Fibroblast of skin of back (primary cell): Measurements from ENCODE around the gene PUSL1.

Experiments used
- DNase-seq: peaks from one replicate; pipeline ENCODE4 v3.0.0-alpha.2; 2013

PUSL1 gene

DNA sequence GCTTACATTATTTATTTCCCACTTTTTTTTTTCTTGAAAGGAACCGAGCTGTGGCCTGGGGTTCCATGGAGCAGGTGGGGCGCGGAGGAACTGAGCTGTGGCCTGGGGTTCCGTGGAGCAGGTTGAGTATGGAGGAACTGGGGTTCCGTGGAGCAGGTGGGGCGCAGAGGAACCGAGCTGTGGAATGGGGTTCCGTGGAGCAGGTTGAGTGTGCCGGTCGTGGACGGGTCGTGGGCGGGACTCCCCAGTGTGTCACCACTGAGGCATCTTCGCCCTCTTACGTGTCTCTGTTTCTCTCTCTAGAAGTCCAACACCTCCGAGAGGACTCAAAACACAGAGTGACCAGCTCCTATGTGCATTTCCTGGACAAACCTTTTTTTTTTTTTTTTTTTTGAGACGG is 29.4 kb upstream of the PUSL1 start:
- no peak for DNase-seq

DNA sequence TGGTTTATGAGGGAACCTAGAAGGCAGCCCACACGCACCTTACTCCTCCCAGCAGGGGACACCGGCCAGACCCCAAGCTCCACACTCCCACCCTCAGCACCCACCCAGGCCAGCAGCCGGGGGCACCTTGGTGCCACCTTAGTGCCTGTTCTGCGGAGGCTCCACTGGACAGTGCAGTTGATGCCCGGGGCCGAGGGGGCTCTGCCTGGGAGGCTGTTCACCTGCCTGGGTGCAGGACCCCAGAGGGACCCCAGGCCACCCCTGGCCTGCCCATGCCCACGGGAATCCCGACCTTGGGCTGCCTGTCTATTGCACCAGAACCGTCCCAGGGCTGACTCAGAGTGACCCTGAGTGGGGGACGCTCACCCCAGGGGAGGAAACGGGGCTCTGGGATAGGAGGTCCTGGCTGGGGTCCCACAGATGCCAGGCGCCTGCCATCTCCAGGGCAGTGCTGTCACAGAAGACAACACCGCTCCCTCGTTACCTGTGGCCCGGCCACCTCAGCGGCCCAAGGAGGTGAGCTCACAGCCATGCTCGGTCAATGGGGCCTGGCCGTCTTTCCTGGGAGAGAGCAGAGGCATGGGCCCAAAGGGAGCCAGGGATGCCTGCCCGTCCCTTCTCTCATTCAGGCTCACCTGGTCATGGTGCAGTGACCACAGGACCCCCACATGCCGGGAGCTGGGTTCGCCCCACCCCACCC is 27.5 kb upstream of the PUSL1 start:
- DNase-seq: no peak

DNA sequence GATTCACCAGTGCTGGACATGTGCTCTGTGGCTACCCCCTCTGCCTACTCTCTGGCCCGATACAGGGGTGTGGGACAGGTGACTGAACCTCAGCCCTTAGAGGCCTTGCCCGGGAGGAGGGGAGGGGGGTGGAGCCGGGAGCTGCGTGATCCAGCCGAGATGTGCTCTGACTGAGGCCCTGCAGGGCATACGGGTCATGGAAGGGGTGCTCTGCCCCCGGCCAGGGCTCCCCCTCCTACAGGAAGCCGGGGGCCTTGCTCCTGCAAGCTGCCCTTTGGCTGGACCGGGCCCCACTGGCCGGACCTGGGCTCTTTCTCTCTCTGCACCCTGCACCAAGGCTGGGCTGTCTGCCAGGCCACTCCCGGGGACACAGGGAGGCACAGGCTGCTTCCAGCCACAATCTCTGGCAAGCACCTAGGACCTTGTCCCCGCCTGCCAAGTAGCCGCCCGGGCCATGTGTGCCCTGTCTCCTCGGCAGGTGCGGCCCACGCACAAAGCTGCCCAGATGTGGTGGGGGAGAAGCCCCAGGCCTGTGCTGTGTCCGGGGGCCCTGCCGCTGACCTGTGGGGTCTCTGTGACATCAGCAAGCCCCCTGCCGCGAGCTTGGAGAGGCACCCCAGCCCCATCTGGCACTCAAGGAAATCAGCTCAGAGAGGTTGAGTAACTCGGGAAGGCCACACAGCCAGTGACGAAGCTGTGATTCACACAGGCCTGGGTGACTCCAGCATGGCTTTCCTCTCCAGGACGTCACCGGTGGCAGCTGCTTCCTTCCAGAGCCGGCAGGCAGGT is 26.7 kb upstream of the PUSL1 start:
- no peak for DNase-seq

DNA sequence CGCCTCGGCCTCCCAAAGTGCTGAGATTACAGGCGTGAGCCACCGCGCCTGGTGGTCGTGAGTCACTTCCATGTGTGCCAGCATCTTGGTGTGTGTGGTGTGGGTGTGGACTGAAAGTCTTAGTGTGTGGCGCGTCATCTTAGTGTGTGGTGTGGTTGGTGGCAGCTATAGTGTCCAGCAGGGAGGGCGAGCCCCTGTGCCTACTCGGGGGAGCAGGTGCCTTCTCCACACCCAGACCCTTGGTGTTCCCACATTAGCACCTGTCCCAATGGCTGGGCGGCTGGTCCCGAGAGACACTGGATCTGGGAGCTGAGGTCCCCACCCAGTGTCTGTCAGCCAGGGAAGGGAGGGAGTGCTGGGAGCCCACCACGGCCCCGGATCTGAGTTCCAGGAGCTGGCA is 25.4 kb upstream of the PUSL1 start:
- DNase-seq: peak; percentile 44

DNA sequence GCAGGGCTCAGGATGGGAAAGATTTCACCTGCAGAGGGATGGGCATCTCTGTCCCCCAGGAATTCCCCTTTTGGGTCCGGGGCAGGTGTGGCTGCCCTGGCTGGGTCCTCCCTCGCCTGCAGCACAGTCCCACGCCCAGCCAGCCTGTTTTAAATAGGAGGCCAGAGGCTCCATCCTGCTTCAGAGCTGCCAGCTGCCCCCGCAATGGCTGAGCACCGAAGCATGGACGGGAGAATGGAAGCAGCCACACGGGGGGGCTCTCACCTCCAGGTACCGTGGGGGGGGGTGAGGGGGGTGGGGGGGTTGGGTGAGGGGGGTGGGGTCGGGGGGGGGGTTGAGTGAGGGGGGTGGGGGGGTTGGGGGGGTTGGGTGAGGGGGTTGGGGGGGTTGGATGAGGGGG is 24.6 kb upstream of the PUSL1 start:
- no peak for DNase-seq

DNA sequence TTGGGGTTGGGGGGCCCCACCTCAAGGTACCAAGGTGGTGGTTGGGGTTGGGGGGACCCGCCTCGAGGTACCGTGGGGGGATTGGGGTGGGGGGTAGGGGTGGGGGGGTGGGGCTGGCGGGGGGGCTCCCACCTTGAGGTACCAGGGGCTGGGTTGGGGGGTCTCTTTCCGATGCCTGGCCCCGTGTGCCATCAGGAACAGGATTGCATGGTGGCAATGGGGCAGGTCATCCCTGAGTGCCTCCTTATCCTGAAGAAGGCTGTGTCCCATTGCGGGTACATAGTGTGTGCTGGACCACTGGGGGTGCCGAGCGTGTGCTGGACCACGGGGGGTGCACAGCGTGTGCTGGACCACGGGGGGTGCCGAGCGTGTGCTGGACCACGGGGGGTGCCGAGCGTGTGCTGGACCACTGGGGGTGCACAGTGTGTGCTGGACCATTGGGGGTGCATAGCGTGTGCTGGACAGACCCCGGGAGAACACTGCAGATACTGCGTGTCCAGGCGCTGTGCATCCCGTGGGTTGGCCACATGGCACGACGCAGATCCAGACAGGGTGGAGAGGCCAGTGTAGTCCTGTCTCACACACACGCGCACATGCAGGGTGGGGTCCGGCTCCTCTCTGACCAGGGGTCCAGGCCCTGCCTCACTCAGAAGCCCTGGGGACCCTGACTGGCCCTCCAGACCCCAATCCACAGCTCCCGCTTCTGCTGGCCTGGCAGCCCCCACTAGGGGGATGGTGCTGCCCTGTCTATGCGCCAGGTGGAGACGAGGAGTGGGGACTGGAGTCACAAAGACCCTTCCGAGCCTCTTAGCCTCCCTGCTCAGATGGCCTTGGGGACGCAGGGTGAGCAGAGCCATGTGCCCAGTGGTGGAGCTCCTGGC is 23.9 kb upstream of the PUSL1 start:
- no peak for DNase-seq

DNA sequence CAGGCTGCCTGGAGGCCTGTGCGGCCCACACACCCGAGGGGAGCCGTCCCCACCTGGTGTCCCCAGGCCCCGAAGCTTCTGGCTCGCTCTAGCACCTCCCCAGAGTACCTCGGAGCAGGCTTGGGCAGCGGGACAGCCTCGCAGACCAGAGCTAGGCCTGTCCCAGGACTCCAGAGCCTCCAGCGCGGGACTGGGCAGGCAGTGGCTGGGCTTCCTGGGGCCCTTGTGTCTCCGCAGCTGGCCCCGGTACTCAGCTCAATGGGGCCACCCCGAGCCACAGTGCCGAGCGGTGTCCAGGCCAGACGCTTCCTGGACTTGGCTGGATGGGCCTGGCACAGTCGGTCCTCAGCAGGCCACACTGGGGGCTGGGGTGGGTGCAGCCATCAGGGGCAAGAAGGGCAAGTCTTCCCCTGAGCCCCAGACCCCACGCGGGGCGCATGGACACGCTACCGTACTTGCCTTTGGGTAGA is 23.3 kb upstream of the PUSL1 start:
- DNase-seq: no peak

DNA sequence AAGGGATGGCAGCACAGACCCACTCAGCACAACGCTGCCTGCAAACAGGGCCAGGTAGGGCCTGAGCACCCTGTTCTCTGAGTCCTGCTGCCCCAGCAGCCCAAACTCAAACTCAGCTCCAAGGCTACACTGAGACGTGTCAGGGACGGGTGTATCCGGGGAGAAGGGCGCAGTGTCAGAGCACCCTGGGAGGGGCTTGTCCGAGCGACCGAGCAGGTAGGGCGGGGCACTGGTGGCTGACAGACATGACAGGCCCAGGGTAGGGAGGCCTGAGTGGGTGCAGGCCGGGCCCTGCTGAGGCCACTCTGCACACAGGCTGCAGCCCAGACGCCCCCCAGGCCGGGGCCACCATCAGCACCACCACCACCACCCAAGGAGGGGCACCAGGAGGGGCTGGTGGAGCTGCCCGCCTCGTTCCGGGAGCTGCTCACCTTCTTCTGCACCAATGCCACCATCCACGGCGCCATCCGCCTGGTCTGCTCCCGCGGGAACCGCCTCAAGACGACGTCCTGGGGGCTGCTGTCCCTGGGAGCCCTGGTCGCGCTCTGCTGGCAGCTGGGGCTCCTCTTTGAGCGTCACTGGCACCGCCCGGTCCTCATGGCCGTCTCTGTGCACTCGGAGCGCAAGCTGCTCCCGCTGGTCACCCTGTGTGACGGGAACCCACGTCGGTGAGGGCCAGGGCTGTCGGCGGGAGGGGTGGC is 22.6 kb upstream of the PUSL1 start:
- no peak for DNase-seq

DNA sequence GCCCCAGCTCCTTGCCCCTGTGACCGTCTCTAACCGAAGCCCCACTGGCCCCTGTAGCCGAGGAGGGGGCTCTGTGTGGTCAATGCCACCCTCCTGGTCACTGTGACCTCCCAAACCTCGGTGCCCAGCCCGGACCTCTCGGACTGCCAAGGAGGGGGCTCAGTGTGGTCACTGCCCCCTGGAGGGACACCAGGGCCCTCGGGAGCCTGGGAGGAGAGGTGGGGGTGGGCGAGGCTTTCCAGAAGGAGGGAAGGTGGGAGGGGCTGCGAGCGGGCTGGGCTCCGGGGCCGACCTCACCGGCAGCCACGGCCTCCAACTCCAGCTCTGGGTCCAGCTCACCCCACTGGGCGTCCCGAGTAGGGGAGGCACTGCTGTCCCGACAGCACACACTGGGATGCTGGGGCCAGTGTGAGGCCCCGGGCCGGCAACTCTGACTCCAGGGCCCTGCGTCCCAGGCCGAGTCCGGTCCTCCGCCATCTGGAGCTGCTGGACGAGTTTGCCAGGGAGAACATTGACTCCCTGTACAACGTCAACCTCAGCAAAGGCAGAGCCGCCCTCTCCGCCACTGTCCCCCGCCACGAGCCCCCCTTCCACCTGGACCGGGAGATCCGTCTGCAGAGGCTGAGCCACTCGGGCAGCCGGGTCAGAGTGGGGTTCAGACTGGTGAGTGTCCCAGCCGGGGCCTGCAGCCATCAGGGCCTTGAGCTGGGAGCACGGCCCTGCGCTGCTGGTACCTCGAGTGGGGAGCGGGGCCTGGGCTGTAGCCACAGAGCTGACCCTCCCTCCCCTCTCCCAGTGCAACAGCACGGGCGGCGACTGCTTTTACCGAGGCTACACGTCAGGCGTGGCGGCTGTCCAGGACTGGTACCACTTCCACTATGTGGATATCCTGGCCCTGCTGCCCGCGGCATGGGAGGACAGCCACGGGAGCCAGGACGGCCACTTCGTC is 21.8 kb upstream of the PUSL1 start:
- no peak for DNase-seq

DNA sequence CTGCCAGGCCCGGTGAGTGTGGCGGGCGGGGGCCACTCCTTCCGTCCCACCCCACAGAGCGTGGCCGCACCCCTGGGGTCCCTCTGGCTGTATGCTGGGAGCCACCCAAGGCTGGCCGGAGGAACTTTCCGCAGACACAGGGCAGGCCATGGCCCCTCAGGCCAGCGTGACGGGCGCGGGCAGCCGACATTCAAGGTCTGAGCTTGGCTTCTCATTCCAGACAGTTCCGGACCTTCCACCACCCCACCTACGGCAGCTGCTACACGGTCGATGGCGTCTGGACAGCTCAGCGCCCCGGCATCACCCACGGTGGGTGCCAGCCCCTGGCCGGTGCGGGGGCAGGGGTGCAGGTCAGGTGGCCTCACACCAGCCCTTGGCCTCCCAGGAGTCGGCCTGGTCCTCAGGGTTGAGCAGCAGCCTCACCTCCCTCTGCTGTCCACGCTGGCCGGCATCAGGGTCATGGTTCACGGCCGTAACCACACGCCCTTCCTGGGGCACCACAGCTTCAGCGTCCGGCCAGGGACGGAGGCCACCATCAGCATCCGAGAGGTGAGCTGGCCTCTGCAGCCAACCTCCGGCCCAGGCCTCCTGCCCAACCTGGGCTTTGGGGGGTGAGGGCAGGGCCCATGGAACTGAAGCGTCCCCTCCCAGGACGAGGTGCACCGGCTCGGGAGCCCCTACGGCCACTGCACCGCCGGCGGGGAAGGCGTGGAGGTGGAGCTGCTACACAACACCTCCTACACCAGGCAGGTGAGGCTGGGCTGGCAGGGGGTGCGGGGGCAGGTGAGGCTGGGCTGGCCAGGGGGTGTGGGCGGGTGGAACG is 20.9 kb upstream of the PUSL1 start:
- no peak for DNase-seq

DNA sequence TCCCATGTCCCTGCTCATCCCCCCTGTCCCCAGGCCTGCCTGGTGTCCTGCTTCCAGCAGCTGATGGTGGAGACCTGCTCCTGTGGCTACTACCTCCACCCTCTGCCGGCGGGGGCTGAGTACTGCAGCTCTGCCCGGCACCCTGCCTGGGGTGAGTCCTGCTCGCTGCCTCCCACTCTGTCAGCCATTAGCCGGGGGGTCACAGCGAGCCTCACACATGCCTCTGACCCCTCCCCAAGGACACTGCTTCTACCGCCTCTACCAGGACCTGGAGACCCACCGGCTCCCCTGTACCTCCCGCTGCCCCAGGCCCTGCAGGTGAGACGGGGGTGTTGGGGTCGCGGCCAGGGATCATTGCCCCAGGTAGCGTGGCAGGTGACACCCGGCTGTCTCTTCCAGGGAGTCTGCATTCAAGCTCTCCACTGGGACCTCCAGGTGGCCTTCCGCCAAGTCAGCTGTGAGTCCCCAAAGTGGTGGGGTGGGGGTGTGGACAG is 18.1 kb upstream of the PUSL1 start:
- peak; percentile 51 for DNase-seq

DNA sequence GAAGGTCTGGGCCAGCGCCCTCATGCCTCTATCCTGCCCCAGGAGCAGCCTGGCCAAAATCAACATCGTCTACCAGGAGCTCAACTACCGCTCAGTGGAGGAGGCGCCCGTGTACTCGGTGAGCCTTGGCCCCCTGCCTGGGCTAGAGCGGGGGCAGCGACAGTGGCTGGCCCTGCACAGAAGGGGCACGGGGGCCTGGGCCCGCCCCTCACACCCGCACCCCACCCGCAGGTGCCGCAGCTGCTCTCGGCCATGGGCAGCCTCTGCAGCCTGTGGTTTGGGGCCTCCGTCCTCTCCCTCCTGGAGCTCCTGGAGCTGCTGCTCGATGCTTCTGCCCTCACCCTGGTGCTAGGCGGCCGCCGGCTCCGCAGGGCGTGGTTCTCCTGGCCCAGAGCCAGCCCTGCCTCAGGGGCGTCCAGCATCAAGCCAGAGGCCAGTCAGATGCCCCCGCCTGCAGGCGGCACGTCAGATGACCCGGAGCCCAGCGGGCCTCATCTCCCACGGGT is 17.3 kb upstream of the PUSL1 start:
- DNase-seq: no peak

DNA sequence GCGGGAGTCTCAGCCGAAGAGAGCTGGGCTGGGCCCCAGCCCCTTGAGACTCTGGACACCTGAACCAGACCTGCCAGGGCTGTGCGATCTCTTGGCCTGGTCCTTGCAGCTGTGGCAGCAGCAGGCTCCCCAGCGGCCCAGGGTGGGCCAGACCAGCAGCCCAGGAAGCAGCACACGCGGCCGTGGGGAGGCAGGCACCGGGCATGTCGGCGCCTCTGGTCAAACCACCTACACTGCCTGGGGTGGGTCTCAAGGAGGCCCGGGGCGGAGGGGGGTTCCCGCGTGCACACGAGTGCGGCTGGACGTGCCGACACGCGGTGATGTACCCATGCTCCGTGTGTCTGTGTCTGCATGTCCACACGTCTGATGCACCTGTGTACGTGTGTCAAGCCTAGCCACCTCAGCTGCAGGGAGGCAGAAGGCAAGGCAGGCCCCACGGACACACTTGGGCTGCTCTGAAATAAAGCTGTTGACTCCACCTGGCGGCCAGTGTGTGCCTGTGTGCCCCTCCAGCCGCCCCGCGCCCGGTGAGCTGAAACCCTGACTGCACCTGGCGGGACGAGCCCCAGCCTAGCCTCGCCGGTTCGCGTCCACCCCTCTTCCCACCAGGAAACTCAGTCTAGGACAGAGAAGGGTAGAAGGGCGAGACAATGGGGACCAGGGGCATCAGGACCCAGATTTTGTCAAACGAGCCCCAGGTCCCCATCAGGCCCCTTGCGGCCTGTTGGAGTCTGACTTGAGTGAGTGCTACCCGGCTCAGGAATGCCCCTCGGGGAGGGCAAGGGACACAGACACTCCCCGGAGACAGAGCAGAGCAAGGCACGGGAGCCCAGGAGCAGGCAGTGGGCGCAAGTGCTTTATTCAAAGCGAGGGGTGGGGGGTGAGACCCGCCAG is 16.6 kb upstream of the PUSL1 start:
- peak; percentile 58 for DNase-seq

DNA sequence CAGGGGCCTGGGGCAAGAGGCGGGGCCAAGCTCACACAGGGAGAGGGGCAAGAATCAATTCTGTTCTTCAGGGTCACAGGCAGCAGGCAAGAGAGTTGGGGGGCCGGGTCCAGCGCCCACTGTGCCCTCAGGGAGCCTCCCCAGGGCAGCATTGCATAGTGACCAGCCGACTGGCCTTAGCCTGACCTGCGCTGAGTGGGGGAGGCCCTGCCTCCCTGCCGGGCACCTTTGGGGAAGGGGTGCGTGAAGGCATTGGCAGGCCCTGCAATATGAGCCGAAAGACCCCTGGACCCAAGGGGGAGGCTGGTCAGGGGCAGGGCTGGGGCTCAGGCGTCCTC is 16.0 kb upstream of the PUSL1 start:
- DNase-seq: no peak

DNA sequence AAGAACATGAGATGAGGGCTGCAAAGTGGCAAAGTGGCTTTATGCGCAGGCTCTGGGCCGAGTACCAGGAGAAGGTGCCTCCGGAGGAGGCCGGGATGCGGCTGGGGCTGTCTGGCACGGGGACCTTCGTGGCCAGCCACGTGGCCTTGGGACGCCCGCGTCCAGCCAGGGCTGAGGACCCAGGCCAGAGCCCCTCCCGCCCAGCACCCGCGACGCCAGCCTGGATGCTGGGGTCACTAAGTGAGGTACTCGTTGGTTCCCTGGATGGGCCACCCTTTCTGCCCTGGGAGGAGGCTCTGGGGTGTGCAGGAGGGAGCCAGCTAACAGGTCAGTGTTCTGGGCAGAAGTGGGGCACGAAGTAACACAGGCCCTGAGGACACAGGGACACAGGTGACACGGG is 15.5 kb upstream of the PUSL1 start:
- DNase-seq: no peak

DNA sequence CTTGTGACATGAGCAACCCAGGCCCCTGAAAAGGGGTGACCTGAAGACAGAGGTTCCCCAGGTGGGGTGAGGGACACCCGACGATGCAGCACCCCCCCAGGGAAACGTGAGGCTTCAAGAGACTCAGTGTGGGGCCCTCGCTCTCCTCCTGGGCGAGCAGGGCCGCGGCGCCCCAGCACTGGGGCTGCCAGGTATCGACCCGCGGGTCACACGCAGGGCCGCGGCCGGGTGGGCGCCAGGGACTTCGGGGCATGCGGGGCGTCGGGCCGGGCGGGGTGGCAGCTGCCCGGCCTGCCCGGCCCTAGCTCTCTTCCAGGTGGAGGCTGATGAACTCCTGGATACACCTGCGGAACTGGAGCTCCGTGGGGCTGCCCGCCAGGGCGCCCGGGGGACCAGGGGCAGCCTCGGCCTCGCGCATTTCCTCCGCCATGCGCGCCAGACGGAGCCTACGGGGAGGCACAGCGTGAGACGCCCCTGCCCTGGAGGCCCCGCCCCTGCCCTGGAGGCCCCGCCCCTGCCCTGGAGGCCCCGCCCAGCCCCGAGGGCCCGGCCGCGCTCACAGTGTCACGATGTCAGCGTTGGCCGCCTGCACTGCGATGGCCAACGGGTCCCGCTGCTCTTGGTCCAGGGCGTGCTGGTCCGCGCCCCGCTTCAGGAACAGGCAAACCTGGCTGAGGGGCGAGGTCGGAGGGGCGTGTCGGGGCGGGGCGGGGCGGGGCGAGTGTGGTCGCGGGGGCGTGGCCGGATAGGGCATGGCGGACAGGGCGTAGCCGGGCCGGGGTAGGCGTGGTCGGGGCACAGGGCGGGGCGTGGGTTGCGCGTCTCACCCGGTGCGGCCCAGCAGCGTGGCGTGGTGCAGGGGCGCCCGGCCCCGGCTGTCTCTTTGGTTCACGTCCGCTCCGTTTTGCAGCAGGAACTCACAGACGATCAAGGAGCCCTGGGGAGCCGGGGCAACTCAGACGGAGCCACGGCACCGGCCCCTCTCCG is 14.8 kb upstream of the PUSL1 start:
- no peak for DNase-seq

DNA sequence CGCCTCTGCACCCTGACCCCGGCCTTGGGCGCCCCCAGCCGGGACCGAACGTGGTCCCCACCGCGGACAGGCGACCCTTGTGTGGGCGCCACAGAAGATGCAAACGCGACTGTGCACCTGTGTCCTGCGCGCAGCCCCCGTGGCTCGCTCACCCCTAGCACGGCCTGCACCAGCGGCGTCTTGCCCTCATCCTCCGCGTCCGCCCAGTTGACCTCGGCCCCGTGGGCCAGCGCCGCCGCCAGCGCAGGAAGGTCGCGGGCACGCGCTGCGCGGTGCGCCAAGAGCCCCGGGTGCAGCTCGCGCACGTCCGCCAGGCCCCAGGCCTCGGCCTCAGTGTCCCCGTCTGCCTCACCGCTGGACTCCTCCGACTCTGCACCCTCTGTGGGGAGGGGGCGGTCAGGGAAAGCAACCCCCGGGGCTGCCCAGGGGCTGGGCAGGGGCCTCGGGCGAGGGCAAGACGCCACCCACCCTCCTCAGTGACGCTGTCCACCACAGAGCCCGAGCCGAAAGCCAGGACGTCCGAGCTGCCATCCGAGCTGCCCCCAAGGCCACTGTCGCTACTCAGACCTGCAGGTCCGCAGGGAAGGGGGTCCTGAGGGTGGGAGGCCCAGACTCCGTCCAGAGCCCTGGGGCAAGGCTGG is 14.0 kb upstream of the PUSL1 start:
- no peak for DNase-seq
